Spinal cord (tissue), 10 donors: ENCODE results near the gene MSI2. TPM values are rescaled to one million over a fixed set of nuclear protein-coding genes. Genes with fewer than 3 reads are reported as not detected.
A peak's percentile ranks its signal among the peaks of the same experiment; 100 is the strongest.

Experiments used
- DNase-seq, 6 donors: peaks; one replicate each; pipeline versions ENCODE4 v3.0.0 to v3.0.0-alpha.2; 2013 to 2015; ENCODE audit warnings: low spot score in 6 of 6, low read depth in 4 of 6
- H3K27ac ChIP-seq: one replicate; pipeline ENCODE4 v1.5.1; 2013; ENCODE audit warnings: low read depth, low read length, control low read depth
- H3K27me3 ChIP-seq: one replicate; pipeline ENCODE4 v1.6.1; 2013; ENCODE audit warnings: low read length; ENCODE audit not compliant: control insufficient read depth, insufficient read depth
- H3K36me3 ChIP-seq: one replicate; pipeline ENCODE4 v1.6.1; 2013; ENCODE audit warnings: low read length; ENCODE audit not compliant: control insufficient read depth, insufficient read depth
- H3K4me1 ChIP-seq: one replicate; pipeline ENCODE4 v1.6.1; 2013; ENCODE audit warnings: low read length; ENCODE audit not compliant: control insufficient read depth, insufficient read depth
- H3K4me3 ChIP-seq: one replicate; pipeline ENCODE4 v1.5.1; 2013; ENCODE audit warnings: low read depth, low read length, control low read depth
- H3K9me3 ChIP-seq: one replicate; pipeline ENCODE4 v1.6.1; 2013; ENCODE audit warnings: low read length; ENCODE audit not compliant: control insufficient read depth, insufficient read depth
- WGBS: methylation state at CpG from one replicate; pipeline ENCODE4 v1.1.5; 2013; ENCODE audit warnings: missing lambda C conversion rate; ENCODE audit not compliant: insufficient coverage; 5-methylcytosine and 5-hydroxymethylcytosine counted together
- polyA plus RNA-seq, 2 donors: library from polyadenylated mRNA; unstranded; fragments of 120-200 nt; gene quantifications; one replicate each; pipeline ENCODE4 v1.2.1, GENCODE V29; 2013; ENCODE audit not compliant: insufficient read length in 2 of 2
- total RNA-seq, 2 donors: library from RNA; depleted of rRNA in 1 of 2; stranded (reverse); fragments of 120-200 nt in 1 of 2; fragments of >200 nt in 1 of 2; gene quantifications; one replicate each; pipeline versions ENCODE4 v1.2.3 to v1.2.4, GENCODE V29; 2013 to 2014
- donor health status: healthy.

MSI2 gene
- total and polyA plus RNA-seq, 4 donors: 92.8 to 167 (median 109) TPM

GRCh38 chr17:57424777-57425188, 168.5 kb downstream of the MSI2 start:
- peaks cover 21% of the 10 kb centered on the region for H3K4me1 ChIP-seq
- H3K9me3 ChIP-seq: no peaks in the 10 kb centered on the region
- H3K27me3 ChIP-seq: no peaks in the 10 kb centered on the region
- H3K36me3 ChIP-seq: peaks cover 9% of the 10 kb centered on the region
- no peak for DNase-seq
- no peak overlapping the region for H3K27ac ChIP-seq
- no peak overlapping the region for H3K4me3 ChIP-seq
- WGBS: 56% methylated on average over 2 of the region's 5 CpGs

- no CpG with 5 or more reads among the region's 5 CpGs for WGBS
- Histone ChIP-seq H3K4me3 (no peak overlapping the region), H3K27me3 (no peaks in the 10 kb centered on the region), H3K36me3 (peaks cover 6% of the 10 kb centered on the region), H3K27ac (no peak overlapping the region), H3K4me1 (peaks cover 21% of the 10 kb centered on the region), H3K9me3 (no peaks in the 10 kb centered on the region)
- peak in 1 of 6 donors; percentile 49 for DNase-seq
These were observed 169.1 kb downstream of the MSI2 start for GRCh38 chr17:57425431-57425830.

GRCh38 chr17:57425903-57426880, 169.9 kb downstream of the MSI2 start:
- 0% methylated on average over 1 of the region's 10 CpGs for WGBS
- Histone ChIP-seq H3K27ac (no peak overlapping the region), H3K4me1 (peaks cover 19% of the 10 kb centered on the region), H3K4me3 (no peak overlapping the region), H3K36me3 (peaks cover 2% of the 10 kb centered on the region), H3K27me3 (no peaks in the 10 kb centered on the region), H3K9me3 (no peaks in the 10 kb centered on the region)
- DNase-seq: no peak

- H3K27me3 ChIP-seq: no peaks in the 10 kb centered on the region
- H3K36me3 ChIP-seq: peaks cover 3% of the 10 kb centered on the region
- no peaks in the 10 kb centered on the region for H3K9me3 ChIP-seq
- H3K4me3 ChIP-seq: no peak overlapping the region
- 100% methylated on average over 1 of the region's 4 CpGs for WGBS
- H3K27ac ChIP-seq: no peak overlapping the region
- DNase-seq: no peak
- H3K4me1 ChIP-seq: peaks cover 13% of the 10 kb centered on the region
These were observed 173.6 kb downstream of the MSI2 start for GRCh38 chr17:57429966-57430365.

- 100% methylated on average over 1 of the region's 3 CpGs for WGBS
- no peak overlapping the region for H3K27ac ChIP-seq
- no peaks in the 10 kb centered on the region for H3K27me3 ChIP-seq
- H3K4me3 ChIP-seq: no peak overlapping the region
- DNase-seq: no peak
- H3K4me1 ChIP-seq: peaks cover 13% of the 10 kb centered on the region
- H3K9me3 ChIP-seq: no peaks in the 10 kb centered on the region
- peaks cover 3% of the 10 kb centered on the region for H3K36me3 ChIP-seq
These were observed 175.1 kb downstream of the MSI2 start for GRCh38 chr17:57431415-57431814.

- WGBS: 81% methylated on average over 17 of the region's 19 CpGs
- H3K4me3 ChIP-seq: no peak overlapping the region
- no peaks in the 10 kb centered on the region for H3K27me3 ChIP-seq
- H3K27ac ChIP-seq: no peak overlapping the region
- DNase-seq: no peak
- peaks cover 13% of the 10 kb centered on the region for H3K4me1 ChIP-seq
- H3K36me3 ChIP-seq: peaks cover 3% of the 10 kb centered on the region
- no peaks in the 10 kb centered on the region for H3K9me3 ChIP-seq
These were observed 176.4 kb downstream of the MSI2 start for GRCh38 chr17:57432507-57433277.

- 79% methylated on average over 5 of the region's 10 CpGs for WGBS
- no peaks in the 10 kb centered on the region for H3K27me3 ChIP-seq
- H3K27ac ChIP-seq: no peak overlapping the region
- no peaks in the 10 kb centered on the region for H3K9me3 ChIP-seq
- no peak overlapping the region for H3K4me3 ChIP-seq
- H3K4me1 ChIP-seq: peaks cover 20% of the 10 kb centered on the region
- no peak for DNase-seq
- peaks cover 3% of the 10 kb centered on the region for H3K36me3 ChIP-seq
These were observed 177.1 kb downstream of the MSI2 start for GRCh38 chr17:57433452-57433851.

- peaks cover 3% of the 10 kb centered on the region for H3K36me3 ChIP-seq
- no peak overlapping the region for H3K27ac ChIP-seq
- no peak overlapping the region for H3K4me3 ChIP-seq
- peaks cover 25% of the 10 kb centered on the region for H3K4me1 ChIP-seq
- H3K27me3 ChIP-seq: no peaks in the 10 kb centered on the region
- DNase-seq: no peak
- no CpG with 5 or more reads among the region's 1 CpG for WGBS
- no peaks in the 10 kb centered on the region for H3K9me3 ChIP-seq
These were observed 178.0 kb downstream of the MSI2 start for GRCh38 chr17:57434361-57434760.

GRCh38 chr17:57436565-57436964, 180.2 kb downstream of the MSI2 start:
- H3K36me3 ChIP-seq: peaks cover 1% of the 10 kb centered on the region
- no peak overlapping the region for H3K4me3 ChIP-seq
- no CpG with 5 or more reads among the region's 4 CpGs for WGBS
- H3K9me3 ChIP-seq: no peaks in the 10 kb centered on the region
- H3K27me3 ChIP-seq: no peaks in the 10 kb centered on the region
- no peak overlapping the region for H3K27ac ChIP-seq
- no peak for DNase-seq
- H3K4me1 ChIP-seq: peaks cover 35% of the 10 kb centered on the region
